Measurements from ENCODE around the gene PDLIM1.
A peak's percentile ranks its signal among the peaks of the same experiment; 100 is the strongest.

PDLIM1 gene

GRCh38 chr10:95300022-95300539, 9.3 kb upstream of the PDLIM1 start:
- no peaks in the 10 kb centered on the region for H3K9me3 ChIP-seq (replicated peaks in 1 of 11)
- H3K4me2 ChIP-seq: peak overlapping the region in 2 of 11 experiments; percentile 3; a peak in 1 of 22 replicates
- H3K4me3 ChIP-seq: no peak overlapping the region
- H3K4me1 ChIP-seq: peaks cover 24 to 33% (median 28%) of the 10 kb centered on the region in 10 experiments
- H3K9ac ChIP-seq: no peak overlapping the region
- no peak for TF ChIP-seq Cebpa-rat (IDR thresholded peaks at IDR 0.05)
- H3K27me3 ChIP-seq: peaks cover 0 to 5% (median 0%) of the 10 kb centered on the region in 11 experiments; a peak in 1 of 22 replicates
- no peaks in the 10 kb centered on the region for H3K36me3 ChIP-seq
- no peak overlapping the region for H3K27ac ChIP-seq
- H4K20me1 ChIP-seq: no peaks in the 10 kb centered on the region

GRCh38 chr10:95297402-95297801, 6.6 kb upstream of the PDLIM1 start:
- Histone ChIP-seq H4K20me1 (no peaks in the 10 kb centered on the region), H3K4me1 (peaks cover 40 to 60% (median 54%) of the 10 kb centered on the region in 10 experiments), H3K4me3 (no peak overlapping the region), H3K9ac (no peak overlapping the region), H3K27ac (peak overlapping the region in 7 of 11 experiments; percentile 53 to 92 (median 79); a peak in 9 of 22 replicates), H3K4me2 (peak overlapping the region; percentile 32 to 99 (median 95)), H3K9me3 (replicated peaks in 1 of 11) (no peaks in the 10 kb centered on the region), H3K27me3 (peaks cover 0 to 5% (median 0%) of the 10 kb centered on the region in 11 experiments; a peak in 1 of 22 replicates), H3K36me3 (no peaks in the 10 kb centered on the region)
- TF ChIP-seq Cebpa-rat (IDR thresholded peaks at IDR 0.05): no peak

GRCh38 chr10:95296764-95297163, 6.0 kb upstream of the PDLIM1 start:
- Histone ChIP-seq H3K4me1 (peaks cover 40 to 66% (median 61%) of the 10 kb centered on the region in 10 experiments), H4K20me1 (no peaks in the 10 kb centered on the region), H3K27me3 (peaks cover 0 to 5% (median 0%) of the 10 kb centered on the region in 11 experiments; a peak in 1 of 22 replicates), H3K4me3 (no peak overlapping the region), H3K9ac (no peak overlapping the region), H3K27ac (peak overlapping the region in 8 of 11 experiments; percentile 1 to 92 (median 80); a peak in 10 of 22 replicates), H3K36me3 (no peaks in the 10 kb centered on the region), H3K9me3 (replicated peaks in 1 of 11) (no peaks in the 10 kb centered on the region), H3K4me2 (peak overlapping the region; percentile 32 to 99 (median 95))
- no peak for TF ChIP-seq Cebpa-rat (IDR thresholded peaks at IDR 0.05)

GRCh38 chr10:95295031-95295755, 4.4 kb upstream of the PDLIM1 start:
- Histone ChIP-seq H3K4me3 (peak overlapping the region; percentile 38 to 67 (median 53)), H3K27me3 (peaks cover 0 to 5% (median 0%) of the 10 kb centered on the region in 11 experiments; a peak in 1 of 22 replicates), H3K36me3 (no peaks in the 10 kb centered on the region), H3K9me3 (replicated peaks in 1 of 11) (no peaks in the 10 kb centered on the region), H3K9ac (peak overlapping the region; percentile 27 to 85 (median 73); a peak in 19 of 22 replicates), H3K4me2 (peak overlapping the region; percentile 87 to 99 (median 95)), H4K20me1 (no peaks in the 10 kb centered on the region), H3K4me1 (peaks cover 40 to 73% (median 68%) of the 10 kb centered on the region in 10 experiments), H3K27ac (peak overlapping the region in 10 of 11 experiments; percentile 29 to 92 (median 79); a peak in 19 of 22 replicates)
- no peak for TF ChIP-seq Cebpa-rat (IDR thresholded peaks at IDR 0.05)

GRCh38 chr10:95293631-95294030, 2.8 kb upstream of the PDLIM1 start:
- peaks cover 0 to 5% (median 0%) of the 10 kb centered on the region in 11 experiments; a peak in 1 of 22 replicates for H3K27me3 ChIP-seq
- H3K9me3 ChIP-seq (replicated peaks in 1 of 11): no peaks in the 10 kb centered on the region
- no peak overlapping the region for H3K4me3 ChIP-seq
- no peak for TF ChIP-seq Cebpa-rat (IDR thresholded peaks at IDR 0.05)
- H3K36me3 ChIP-seq: no peaks in the 10 kb centered on the region
- peaks cover 52 to 85% (median 82%) of the 10 kb centered on the region in 10 experiments for H3K4me1 ChIP-seq
- H3K27ac ChIP-seq: peak overlapping the region in 8 of 11 experiments; percentile 12 to 92 (median 68); a peak in 13 of 22 replicates
- peak overlapping the region in 9 of 11 experiments; percentile 87 to 99 (median 96); a peak in 18 of 22 replicates for H3K4me2 ChIP-seq
- H3K9ac ChIP-seq: peak overlapping the region in 3 of 11 experiments; percentile 8 to 54 (median 41); a peak in 3 of 22 replicates
- H4K20me1 ChIP-seq: peaks cover 0 to 13% (median 8%) of the 10 kb centered on the region in 11 experiments; a peak in 15 of 22 replicates

- peaks cover 0 to 35% (median 28%) of the 10 kb centered on the region in 11 experiments; a peak in 16 of 22 replicates for H4K20me1 ChIP-seq
- peaks cover 53 to 91% (median 88%) of the 10 kb centered on the region in 10 experiments for H3K4me1 ChIP-seq
- H3K9me3 ChIP-seq (replicated peaks in 1 of 11): no peaks in the 10 kb centered on the region
- peaks cover 0 to 5% (median 0%) of the 10 kb centered on the region in 11 experiments; a peak in 2 of 22 replicates for H3K36me3 ChIP-seq
- H3K4me3 ChIP-seq: peak overlapping the region; percentile 80 to 94 (median 91)
- peak overlapping the region in 10 of 11 experiments; percentile 87 to 95 (median 92); a peak in 20 of 22 replicates for H3K27ac ChIP-seq
- H3K9ac ChIP-seq: peak overlapping the region; percentile 89 to 96 (median 94); a peak in 21 of 22 replicates
- no peak for TF ChIP-seq Cebpa-rat (IDR thresholded peaks at IDR 0.05)
- H3K27me3 ChIP-seq: peaks cover 0 to 5% (median 0%) of the 10 kb centered on the region in 11 experiments; a peak in 1 of 22 replicates
- peak overlapping the region; percentile 87 to 99 (median 96) for H3K4me2 ChIP-seq
These were observed 699 bp upstream of the PDLIM1 start for GRCh38 chr10:95291365-95292039.

GRCh38 chr10:95289921-95290421, 832 bp downstream of the PDLIM1 start:
- H3K27ac ChIP-seq: peak overlapping the region; percentile 71 to 95 (median 91); a peak in 21 of 22 replicates
- H3K27me3 ChIP-seq: no peaks in the 10 kb centered on the region
- H4K20me1 ChIP-seq: peaks cover 0 to 49% (median 43%) of the 10 kb centered on the region in 11 experiments; a peak in 16 of 22 replicates
- peak overlapping the region; percentile 87 to 99 (median 96) for H3K4me2 ChIP-seq
- peaks cover 41 to 90% (median 86%) of the 10 kb centered on the region in 10 experiments for H3K4me1 ChIP-seq
- no peaks in the 10 kb centered on the region for H3K9me3 ChIP-seq (replicated peaks in 1 of 11)
- peak overlapping the region; percentile 80 to 94 (median 91) for H3K4me3 ChIP-seq
- TF ChIP-seq Cebpa-rat (IDR thresholded peaks at IDR 0.05): no peak
- H3K36me3 ChIP-seq: peaks cover 0 to 20% (median 5%) of the 10 kb centered on the region in 11 experiments; a peak in 6 of 22 replicates
- peak overlapping the region; percentile 89 to 96 (median 94) for H3K9ac ChIP-seq

All from BLaER1 treated with 17β-estradiol and CSF1 and Interleukin-3, amounts not matched to agents 10 nM and 100 nM (cell line).